GM12892 (cell line): ENCODE results near the gene NOXO1.

Experiments used
- POLR2A ChIP-seq: IDR thresholded peaks from 2 replicates; pipeline ENCODE4 v1.6.1; 2011; ENCODE audit warnings: low read depth, low read length, control low read depth
- POLR2AphosphoS5 ChIP-seq: IDR thresholded peaks from 2 replicates; pipeline ENCODE4 v1.6.1; 2011; ENCODE audit warnings: low read depth, low read length, control low read depth

GRCh38 chr16:1982013-1982433 is 754 bp upstream of the NOXO1 start:
- TF ChIP-seq POLR2A (no peak), POLR2AphosphoS5 (no peak)
